Adrenal gland (tissue), 12 donors: ENCODE measurements around the gene PTPRD. TPM values are rescaled to one million over a fixed set of nuclear protein-coding genes. Genes with fewer than 3 reads are reported as not detected.

Experiments used
- DNase-seq, 7 donors: peaks; one replicate each; pipeline ENCODE4 v3.0.0-alpha.2; 2019 to 2020
- H3K27ac ChIP-seq, 5 donors: fragments of 200-600 bp; sonication (generic) in 4 of 5; 1 replicate in 3 of 5; 2 replicates in 2 of 5; pipeline versions ENCODE4 v1.5.1 to v1.8.0; 2016 to 2020; ENCODE audit warnings: mild to moderate bottlenecking in 1 of 5
- H3K27me3 ChIP-seq: fragments of 200-600 bp; 2 replicates; pipeline ENCODE4 v1.8.0; 2021
- H3K36me3 ChIP-seq, 2 donors: fragments of 200-600 bp; replicated peaks in 1 of 2; 1 replicate in 1 of 2; 2 replicates in 1 of 2; pipeline versions ENCODE4 v1.5.1 to v1.8.0; 2018 to 2022
- H3K4me1 ChIP-seq, 2 donors: fragments of 200-600 bp; replicated peaks in 1 of 2; 1 replicate in 1 of 2; 2 replicates in 1 of 2; pipeline versions ENCODE4 v1.5.1 to v1.8.0; 2018 to 2021
- H3K4me3 ChIP-seq, 4 donors: fragments of 200-600 bp; sonication (generic) in 3 of 4; one replicate each; pipeline ENCODE4 v1.5.1; 2016 to 2018
- H3K9me3 ChIP-seq, 3 donors: fragments of 200-600 bp; sonication (generic) in 1 of 3; replicated peaks in 1 of 3; 1 replicate in 2 of 3; 2 replicates in 1 of 3; pipeline versions ENCODE4 v1.5.1 to v1.8.0; 2016 to 2021
- POLR2A ChIP-seq, 2 donors: fragments of 450-650 bp; IDR thresholded peaks; one replicate each; pipeline ENCODE4 v1.6.1; 2017; ENCODE audit warnings: antibody characterized with exemption in 2 of 2, mild to moderate bottlenecking in 2 of 2, moderate library complexity in 1 of 2
- WGBS, 4 donors: extraction: QIAGEN DNeasy Blood & Tissue Kit in 2 of 4; methylation state at CpG; one replicate each; pipeline versions ENCODE4 v1.1.5 to v1.1.7; 2013 to 2017; 5-methylcytosine and 5-hydroxymethylcytosine counted together
- intact Hi-C, 2 donors: fragments of 100-400 bp; cut with DNase I; formaldehyde crosslinking; loops; one replicate each; pipeline versions ENCODE4 v1.14.1 to v1.15.0; 2022 to 2023
- polyA plus RNA-seq, 3 donors: library from polyadenylated mRNA; stranded (reverse); fragments of 200-250 nt in 2 of 3; fragments of 350-450 nt in 1 of 3; fragmentation: Illumina TruSeq in 1 of 3; extraction: RNeasy Lipid Tissue Mini Kit (QIAGEN cat#74804) in 1 of 3; gene quantifications; one replicate each; pipeline ENCODE4 v1.2.3, GENCODE V29; 2013 to 2014
- total RNA-seq, 9 donors: library from RNA; depleted of rRNA in 4 of 9; stranded (reverse); fragments of >200 nt in 4 of 9; fragments of 120-200 nt in 1 of 9; fragmentation: NEBNext Ultra II Directional in 1 of 9; extraction: Animal tissue kit (Norgen Biotek cat#: 25700) in 1 of 9; gene quantifications; one replicate each; pipeline versions ENCODE4 v1.1.0 to v1.2.4, GENCODE V29; 2013 to 2023
- TF ChIP-seq, protein P1 (sequence below), 6 experiments: fragments of 450-650 bp in 4 of 6; fragments of 200-600 bp in 2 of 6; sonication (generic) in 1 of 6; IDR thresholded peaks; 1 replicate in 5 of 6; 2 replicates in 1 of 6; pipeline versions ENCODE4 v1.5.1 to v1.8.0; 2016 to 2021; ENCODE audit warnings: antibody characterized with exemption in 6 of 6, mild to moderate bottlenecking in 2 of 6, moderate library complexity in 1 of 6
- donor health status: healthy with polysubstance abuse.
- donor health status: Bipolar disorder and iron deficiency.
- donor health status: DM: yes; HTN: yes; CAD: no.
- donor health status: DM: no; HTN: no; CAD: no.
- donor health status: DM: no; HTN: no; CAD: no.
- donor health status: DM: yes; HTN: yes; CAD: no.

PTPRD gene
- total and polyA plus RNA-seq, 12 donors, result 0.61 to 71.2 (median 4.5) TPM

DNA sequence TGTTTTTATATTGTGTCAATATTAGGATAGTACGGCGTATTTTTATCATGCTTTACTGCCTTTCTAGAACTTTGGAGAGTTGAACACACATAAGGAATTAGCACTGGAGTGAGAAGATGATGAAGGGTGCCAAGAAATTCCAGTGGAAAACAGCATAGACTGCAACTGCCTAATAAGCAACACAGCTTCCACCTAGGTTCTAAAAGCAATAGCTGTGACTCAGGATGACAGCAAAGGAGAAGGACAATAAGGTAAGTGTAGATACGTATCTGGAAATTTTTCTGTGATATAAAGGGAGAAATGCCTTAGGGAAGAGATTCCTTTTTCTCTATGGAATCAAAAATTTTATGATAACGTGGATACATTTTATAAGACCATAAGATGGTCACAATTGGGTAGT lies 7.4 kb downstream of the PTPRD start:
- no peaks in the 10 kb centered on the region for H3K27me3 ChIP-seq
- H3K9me3 ChIP-seq, result no peaks in the 10 kb centered on the region
- H3K27ac ChIP-seq, result no peak overlapping the region
- DNase-seq, result no peak
- intact Hi-C loops, result no loop called here
- no peak for TF ChIP-seq POLR2A (IDR thresholded peaks at IDR 0.05)
- TF ChIP-seq, protein P1, sequence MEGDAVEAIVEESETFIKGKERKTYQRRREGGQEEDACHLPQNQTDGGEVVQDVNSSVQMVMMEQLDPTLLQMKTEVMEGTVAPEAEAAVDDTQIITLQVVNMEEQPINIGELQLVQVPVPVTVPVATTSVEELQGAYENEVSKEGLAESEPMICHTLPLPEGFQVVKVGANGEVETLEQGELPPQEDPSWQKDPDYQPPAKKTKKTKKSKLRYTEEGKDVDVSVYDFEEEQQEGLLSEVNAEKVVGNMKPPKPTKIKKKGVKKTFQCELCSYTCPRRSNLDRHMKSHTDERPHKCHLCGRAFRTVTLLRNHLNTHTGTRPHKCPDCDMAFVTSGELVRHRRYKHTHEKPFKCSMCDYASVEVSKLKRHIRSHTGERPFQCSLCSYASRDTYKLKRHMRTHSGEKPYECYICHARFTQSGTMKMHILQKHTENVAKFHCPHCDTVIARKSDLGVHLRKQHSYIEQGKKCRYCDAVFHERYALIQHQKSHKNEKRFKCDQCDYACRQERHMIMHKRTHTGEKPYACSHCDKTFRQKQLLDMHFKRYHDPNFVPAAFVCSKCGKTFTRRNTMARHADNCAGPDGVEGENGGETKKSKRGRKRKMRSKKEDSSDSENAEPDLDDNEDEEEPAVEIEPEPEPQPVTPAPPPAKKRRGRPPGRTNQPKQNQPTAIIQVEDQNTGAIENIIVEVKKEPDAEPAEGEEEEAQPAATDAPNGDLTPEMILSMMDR (IDR thresholded peaks at IDR 0.05), result no peak
- no peaks in the 10 kb centered on the region for H3K36me3 ChIP-seq
- WGBS, 4 donors, result 67 to 74% (median 71%) methylated on average over 4 of the region's 4 CpGs
- H3K4me1 ChIP-seq, result no peaks in the 10 kb centered on the region
- H3K4me3 ChIP-seq, result no peak overlapping the region

DNA sequence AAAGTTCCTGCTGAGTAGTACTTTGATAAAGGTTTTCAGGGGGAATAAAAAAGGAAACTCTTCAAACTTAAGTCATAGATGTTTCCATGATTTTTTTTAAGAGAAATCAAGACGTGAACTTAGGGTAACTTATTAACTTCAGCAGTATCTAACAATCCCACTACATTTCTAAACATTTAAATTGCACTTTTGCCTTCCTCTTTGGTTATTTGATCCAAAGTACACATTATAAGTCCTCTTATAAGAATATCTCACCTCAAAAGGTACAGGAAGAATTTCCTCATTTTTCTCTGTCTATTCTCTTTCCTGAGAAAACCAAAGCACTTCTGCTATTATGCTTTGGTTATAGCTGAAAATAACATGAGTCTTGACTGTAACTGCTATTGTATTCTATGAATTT lies 7.9 kb downstream of the PTPRD start:
- H3K4me3 ChIP-seq, result no peak overlapping the region
- TF ChIP-seq, protein P1 (IDR thresholded peaks at IDR 0.05), result no peak
- no peak for TF ChIP-seq POLR2A (IDR thresholded peaks at IDR 0.05)
- H3K36me3 ChIP-seq, result no peaks in the 10 kb centered on the region
- intact Hi-C loops, result no loop called here
- no peaks in the 10 kb centered on the region for H3K9me3 ChIP-seq
- no peaks in the 10 kb centered on the region for H3K27me3 ChIP-seq
- H3K27ac ChIP-seq, result no peak overlapping the region
- no peak for DNase-seq
- H3K4me1 ChIP-seq, result no peaks in the 10 kb centered on the region
- 25 to 42% (median 41%) methylated on average over 1 of the region's 1 CpG for WGBS, 4 donors

DNA sequence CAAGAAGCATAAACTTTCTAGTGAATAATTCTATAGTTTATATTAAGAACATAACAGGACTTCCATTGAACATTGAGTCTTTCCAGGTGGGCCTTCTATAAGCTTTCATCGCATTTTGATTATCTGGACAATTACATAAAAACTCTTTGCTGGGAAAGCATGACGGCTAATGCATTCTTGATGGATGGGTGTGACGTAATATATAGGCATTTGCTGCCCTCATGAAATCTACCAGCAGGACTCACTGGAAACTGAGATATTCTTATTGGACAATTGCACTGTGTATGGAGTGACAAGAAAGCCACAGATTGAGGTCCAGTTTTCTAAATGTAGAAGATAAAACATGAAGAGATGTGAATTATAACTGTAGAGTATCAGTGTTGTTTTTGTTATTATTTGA lies 15.0 kb downstream of the PTPRD start:
- WGBS, 4 donors, result 59 to 79% (median 70%) methylated on average over 3 of the region's 3 CpGs
- intact Hi-C loops, result no loop called here
- H3K4me1 ChIP-seq, result no peaks in the 10 kb centered on the region

DNA sequence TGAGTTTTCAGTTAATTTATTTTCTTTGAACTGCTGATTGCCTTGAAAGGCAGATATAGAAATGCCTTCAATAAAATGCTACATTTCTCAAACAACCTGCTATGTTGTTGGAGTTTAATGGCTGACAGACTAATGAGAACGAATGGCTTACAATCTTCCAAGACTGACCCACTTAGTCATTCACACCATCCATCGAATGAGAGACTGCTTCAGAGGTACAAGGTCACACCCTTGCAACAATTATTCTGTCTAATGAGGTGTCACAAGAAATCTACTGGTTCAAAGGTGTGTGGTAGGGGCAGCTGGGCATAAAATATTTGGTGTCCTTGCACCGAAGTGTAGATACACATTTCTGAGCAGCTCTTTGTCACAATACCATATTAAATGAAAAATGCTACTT lies 18.3 kb downstream of the PTPRD start:
- TF ChIP-seq, protein P1 (IDR thresholded peaks at IDR 0.05), result no peak
- no peak for TF ChIP-seq POLR2A (IDR thresholded peaks at IDR 0.05)
- H3K9me3 ChIP-seq, result no peaks in the 10 kb centered on the region
- H3K4me3 ChIP-seq, result no peak overlapping the region
- no peaks in the 10 kb centered on the region for H3K4me1 ChIP-seq
- no peak for DNase-seq
- H3K27me3 ChIP-seq, result no peaks in the 10 kb centered on the region
- no peak overlapping the region for H3K27ac ChIP-seq
- H3K36me3 ChIP-seq, result no peaks in the 10 kb centered on the region
- WGBS, 4 donors, result 29 to 37% (median 34%) methylated on average over 3 of the region's 3 CpGs
- intact Hi-C loops, result no loop called here

More for the DNA sequence above, 15.0 kb downstream of the PTPRD start:
- no peaks in the 10 kb centered on the region for H3K9me3 ChIP-seq
- no peak overlapping the region for H3K27ac ChIP-seq
- no peak for DNase-seq
- H3K4me3 ChIP-seq, result no peak overlapping the region
- H3K27me3 ChIP-seq, result no peaks in the 10 kb centered on the region
- TF ChIP-seq POLR2A (IDR thresholded peaks at IDR 0.05), result no peak
- TF ChIP-seq, protein P1 (IDR thresholded peaks at IDR 0.05), result no peak
- no peaks in the 10 kb centered on the region for H3K36me3 ChIP-seq
